Measurements from ENCODE around the gene ITPRID2. TPM values are rescaled to one million over a fixed set of nuclear protein-coding genes. Genes with fewer than 3 reads are reported as not detected.

The ITPRID2 gene
- total and polyA plus RNA-seq, 7 donors, result 70.9 to 135 (median 87.4) TPM

- Histone ChIP-seq H3K36me3 (no peaks in the 10 kb centered on the region), H3K4me1 (no peaks in the 10 kb centered on the region), H3K27me3 (no peaks in the 10 kb centered on the region), H3K4me3 (no peak overlapping the region), H3K9me3 (no peaks in the 10 kb centered on the region), H3K27ac (no peak overlapping the region)
- TF ChIP-seq POLR2A (IDR thresholded peaks at IDR 0.05) (no peak), EP300 (IDR thresholded peaks at IDR 0.05) (no peak), POLR2AphosphoS5 (IDR thresholded peaks at IDR 0.05) (no peak), CTCF (IDR thresholded peaks at IDR 0.05) (no peak)
- DNase-seq, result no peak
- intact Hi-C loops (cut with DNase I), result no loop called here
- 62 to 72% methylated on average over 5 of the region's 5 CpGs for WGBS, 2 donors
These were observed 81.7 kb downstream of the ITPRID2 start for GRCh38 chr2:181973171-181973783.

- WGBS, 2 donors, result 87 to 90% methylated on average over 5 of the region's 5 CpGs
- Histone ChIP-seq H3K4me3 (no peak overlapping the region), H3K4me1 (no peaks in the 10 kb centered on the region), H3K9me3 (no peaks in the 10 kb centered on the region), H3K36me3 (no peaks in the 10 kb centered on the region), H3K27ac (no peak overlapping the region), H3K27me3 (no peaks in the 10 kb centered on the region)
- TF ChIP-seq POLR2AphosphoS5 (IDR thresholded peaks at IDR 0.05), result no peak
- TF ChIP-seq POLR2A (IDR thresholded peaks at IDR 0.05), result no peak
- no peak for TF ChIP-seq CTCF (IDR thresholded peaks at IDR 0.05)
- no peak for TF ChIP-seq EP300 (IDR thresholded peaks at IDR 0.05)
- no peak for DNase-seq
- intact Hi-C loops (cut with DNase I), result no loop called here
These were observed 86.3 kb downstream of the ITPRID2 start for GRCh38 chr2:181977661-181978350.

- no peak for DNase-seq
- no peaks in the 10 kb centered on the region for H3K9me3 ChIP-seq
- no peaks in the 10 kb centered on the region for H3K27me3 ChIP-seq
- 84 to 88% methylated on average over 2 of the region's 2 CpGs for WGBS, 2 donors
- H3K27ac ChIP-seq, result no peak overlapping the region
- no peak for TF ChIP-seq POLR2A (IDR thresholded peaks at IDR 0.05)
- TF ChIP-seq EP300 (IDR thresholded peaks at IDR 0.05), result no peak
- TF ChIP-seq POLR2AphosphoS5 (IDR thresholded peaks at IDR 0.05), result no peak
- TF ChIP-seq CTCF (IDR thresholded peaks at IDR 0.05), result no peak
- H3K4me3 ChIP-seq, result no peak overlapping the region
- no peaks in the 10 kb centered on the region for H3K36me3 ChIP-seq
- intact Hi-C loops (cut with DNase I), result no loop called here
- no peaks in the 10 kb centered on the region for H3K4me1 ChIP-seq
These were observed 87.0 kb downstream of the ITPRID2 start for GRCh38 chr2:181978351-181979150.

Other genes starting within 250 kb of the ITPRID2 start
- not detected for gene CERKL, start 234.6 kb upstream of the ITPRID2 start, total RNA-seq
- under 1 TPM in 1 of 3 donors, not detected in 2; 0.09 TPM for gene CERKL, start 234.6 kb upstream of the ITPRID2 start, polyA plus RNA-seq
- not detected for gene NEUROD1, start 211.2 kb upstream of the ITPRID2 start, total RNA-seq
- gene NEUROD1, start 211.2 kb upstream of the ITPRID2 start, polyA plus RNA-seq, result 1 to 10 TPM in 2 of 3 donors, under 1 TPM in 1; 0.39 to 3.6 (median 2.3) TPM
- gene PPP1R1C, start 94.1 kb downstream of the ITPRID2 start, total RNA-seq, result not detected
- gene PPP1R1C, start 94.1 kb downstream of the ITPRID2 start, polyA plus RNA-seq, result 1 to 10 TPM in 2 of 3 donors, under 1 TPM in 1; 0.83 to 3.5 (median 3.0) TPM